ENCODE results near the gene ZCCHC2. TPM values are rescaled to one million over a fixed set of nuclear protein-coding genes. Genes with fewer than 3 reads are reported as not detected.

The ZCCHC2 gene
- total and polyA plus RNA-seq, 2 donors (not counting 3 experiments of a cell fraction or from before 2014, with no cell fraction given): 16.2 to 27.2 TPM

DNA sequence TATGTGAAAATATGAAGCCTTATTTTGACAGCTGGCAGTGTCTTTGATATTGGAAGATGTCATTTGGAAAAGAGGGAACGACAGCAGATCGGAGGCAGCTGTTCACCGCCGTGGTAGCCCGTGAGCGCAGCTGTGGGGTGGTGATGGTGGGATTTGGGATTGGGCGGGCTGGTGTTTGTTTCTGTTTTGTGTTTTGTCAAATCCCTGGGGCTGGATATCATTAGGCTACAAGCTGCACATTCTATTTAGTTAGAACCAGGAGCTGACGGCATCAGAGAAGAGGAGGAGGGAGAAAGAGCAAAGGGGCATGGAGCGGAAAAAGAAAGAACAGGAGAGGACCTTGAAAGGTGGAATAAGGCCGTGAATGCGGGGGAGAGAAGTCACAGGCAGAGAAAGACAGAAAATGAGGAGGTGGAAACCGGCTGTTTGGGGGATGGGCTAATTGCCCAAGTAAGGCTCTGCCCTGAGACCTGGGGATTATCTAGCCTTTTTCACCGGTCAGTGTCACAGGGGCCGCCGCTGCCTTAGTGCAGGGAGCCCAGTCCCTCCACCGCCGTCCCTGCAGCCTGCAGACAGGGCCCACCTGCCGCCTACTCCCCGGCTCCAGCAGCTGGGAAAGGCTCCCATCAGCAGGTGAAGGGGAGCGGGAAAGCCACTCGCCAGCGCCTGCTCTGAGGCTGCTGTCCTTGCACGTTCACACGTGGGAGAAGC is 88.0 kb downstream of the ZCCHC2 start:
- dilution Hi-C loops (cut with MboI; ENCODE audit: extremely low pct_ligation_motif_present, low sequenced_read_pairs): no loop called here
- no peak overlapping the region for H3K4me2 ChIP-seq (ENCODE audit: insufficient read depth, low read length)
- H3K4me1 ChIP-seq (ENCODE audit: control insufficient read depth, extremely low read depth, insufficient read depth, low read length): no peaks in the 10 kb centered on the region
- ChIA-PET CTCF (interaction anchor here (2.0 kb wide), 1 partner anchor 372 kb away, joined by 8 read pairs; no protein-coding TSS in a partner anchor), POLR2A (no interaction called here)
- BruUV-seq (replicated peaks): no TSS peak
- H3K27me3 ChIP-seq (ENCODE audit: control insufficient read depth in 2 of 2, insufficient read depth in 2 of 2, low read length in 2 of 2): peaks cover 29 to 35% of the 10 kb centered on the region in 2 experiments
- H3K36me3 ChIP-seq (ENCODE audit: control insufficient read depth in 2 of 2, extremely low read depth in 1 of 2, insufficient read depth in 2 of 2, low read length in 2 of 2): no peaks in the 10 kb centered on the region
- FAIRE-seq (no peak), DNase-seq (ENCODE audit: low read depth, low spot score) (no peak)
- no peak for TF ChIP-seq MYC (IDR thresholded peaks at IDR 0.05; ENCODE audit: low read depth, low read length)
- no peak for TF ChIP-seq JUN (IDR thresholded peaks at IDR 0.05; ENCODE audit: borderline replicate concordance, insufficient read depth, insufficient read length, low read depth)
- no peak for TF ChIP-seq POLR2AphosphoS5 (IDR thresholded peaks at IDR 0.05; ENCODE audit: insufficient read depth, low read depth, low read length)
- TF ChIP-seq, protein P1, sequence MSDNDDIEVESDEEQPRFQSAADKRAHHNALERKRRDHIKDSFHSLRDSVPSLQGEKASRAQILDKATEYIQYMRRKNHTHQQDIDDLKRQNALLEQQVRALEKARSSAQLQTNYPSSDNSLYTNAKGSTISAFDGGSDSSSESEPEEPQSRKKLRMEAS (IDR thresholded peaks at IDR 0.05; ENCODE audit: insufficient read depth, insufficient read length): no peak
- H3K4me3 ChIP-seq (replicated peaks in 1 of 3; ENCODE audit: insufficient read depth in 1 of 3, low read depth in 1 of 3, low read length in 3 of 3): no peak overlapping the region
- H3K79me2 ChIP-seq (ENCODE audit: control insufficient read depth, insufficient read depth, low read length): no peaks in the 10 kb centered on the region
- no peaks in the 10 kb centered on the region for H3K9me1 ChIP-seq (replicated peaks; ENCODE audit: control insufficient read depth, extremely low read depth, insufficient read depth, low read length)
- H3K9ac ChIP-seq (replicated peaks; ENCODE audit: extremely low read depth, insufficient read depth, low read length): no peak overlapping the region
- H2AFZ ChIP-seq (ENCODE audit: low read depth, low read length): no peak overlapping the region
- no peaks in the 10 kb centered on the region for H4K20me1 ChIP-seq (replicated peaks; ENCODE audit: control insufficient read depth, extremely low read depth, insufficient read depth, low read length)
- H3K9me3 ChIP-seq (replicated peaks; ENCODE audit: control insufficient read depth, insufficient read depth, low read length): no peaks in the 10 kb centered on the region
- intact Hi-C loops (cut with micrococcal nuclease): no loop called here
- no peak overlapping the region for H3K27ac ChIP-seq (ENCODE audit: insufficient read depth, low read depth, low read length)

DNA sequence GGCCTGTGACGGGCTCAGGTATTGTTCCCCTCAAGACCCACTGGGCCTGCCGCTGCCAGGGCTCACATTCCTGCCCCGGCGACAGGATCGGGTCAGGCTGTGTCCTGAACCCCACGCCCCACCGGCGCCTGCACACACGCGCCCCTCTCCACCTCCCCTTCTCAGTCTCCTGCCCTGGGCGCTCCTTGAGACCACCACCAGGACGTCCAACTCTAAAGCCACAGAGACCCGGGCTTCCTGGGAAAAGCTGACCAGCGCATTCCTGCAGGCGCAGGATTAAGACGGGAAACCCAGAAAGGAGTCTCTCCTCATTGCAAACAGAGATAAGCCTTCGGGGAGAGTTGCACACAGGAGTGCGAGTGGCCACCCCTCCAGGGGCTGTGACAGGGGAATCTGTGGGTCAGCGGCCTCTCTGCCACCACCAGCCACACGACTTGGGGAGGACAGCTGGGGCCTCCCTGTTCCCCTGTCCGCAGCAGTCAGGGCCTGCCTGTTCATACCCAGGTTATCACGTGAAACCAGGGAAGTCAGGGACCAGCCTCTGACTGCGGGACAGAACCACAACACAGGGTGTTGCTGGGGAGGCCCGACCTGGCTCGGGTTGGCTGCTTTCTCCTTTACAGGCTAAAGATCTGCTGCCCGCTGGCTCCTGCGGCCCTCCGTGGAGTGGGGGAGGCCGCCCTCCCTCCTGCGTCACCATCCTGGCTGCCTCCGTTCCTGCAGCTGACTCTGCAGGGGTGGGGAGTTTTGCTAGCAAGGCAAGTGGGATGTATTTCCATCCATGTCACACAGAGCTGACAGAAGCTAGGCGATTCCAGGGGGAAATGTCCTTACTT is 88.8 kb downstream of the ZCCHC2 start:
- H3K79me2 ChIP-seq (ENCODE audit: control insufficient read depth, insufficient read depth, low read length): no peaks in the 10 kb centered on the region
- BruUV-seq (replicated peaks): no TSS peak
- no peak for DNase-seq (ENCODE audit: low read depth, low spot score)
- no peak overlapping the region for H3K9ac ChIP-seq (replicated peaks; ENCODE audit: extremely low read depth, insufficient read depth, low read length)
- CTCF ChIA-PET: interaction anchor here (1.2 kb wide), 1 partner anchor 25 kb away, joined by 4 read pairs; no protein-coding TSS in a partner anchor
- dilution Hi-C loops (cut with MboI; ENCODE audit: extremely low pct_ligation_motif_present, low sequenced_read_pairs): no loop called here
- H3K4me2 ChIP-seq (ENCODE audit: insufficient read depth, low read length): no peak overlapping the region
- H3K9me3 ChIP-seq (replicated peaks; ENCODE audit: control insufficient read depth, insufficient read depth, low read length): no peaks in the 10 kb centered on the region
- intact Hi-C loops (cut with micrococcal nuclease): no loop called here
- H4K20me1 ChIP-seq (replicated peaks; ENCODE audit: control insufficient read depth, extremely low read depth, insufficient read depth, low read length): no peaks in the 10 kb centered on the region
- POLR2A ChIA-PET: no interaction called here
- no peaks in the 10 kb centered on the region for H3K36me3 ChIP-seq (ENCODE audit: control insufficient read depth in 2 of 2, extremely low read depth in 1 of 2, insufficient read depth in 2 of 2, low read length in 2 of 2)
- no peaks in the 10 kb centered on the region for H3K4me1 ChIP-seq (ENCODE audit: control insufficient read depth, extremely low read depth, insufficient read depth, low read length)
- no peak overlapping the region for H3K4me3 ChIP-seq (replicated peaks in 1 of 3; ENCODE audit: insufficient read depth in 1 of 3, low read depth in 1 of 3, low read length in 3 of 3)
- H3K9me1 ChIP-seq (replicated peaks; ENCODE audit: control insufficient read depth, extremely low read depth, insufficient read depth, low read length): no peaks in the 10 kb centered on the region
- no peak for FAIRE-seq
- TF ChIP-seq EZH2 (IDR thresholded peaks at IDR 0.05; ENCODE audit: borderline replicate concordance, low read depth, low read length, severe bottlenecking) (peak; percentile 42), POLR2A (IDR thresholded peaks at IDR 0.05; ENCODE audit: low read depth, low read length) (no peak)
- TF ChIP-seq, protein P2, sequence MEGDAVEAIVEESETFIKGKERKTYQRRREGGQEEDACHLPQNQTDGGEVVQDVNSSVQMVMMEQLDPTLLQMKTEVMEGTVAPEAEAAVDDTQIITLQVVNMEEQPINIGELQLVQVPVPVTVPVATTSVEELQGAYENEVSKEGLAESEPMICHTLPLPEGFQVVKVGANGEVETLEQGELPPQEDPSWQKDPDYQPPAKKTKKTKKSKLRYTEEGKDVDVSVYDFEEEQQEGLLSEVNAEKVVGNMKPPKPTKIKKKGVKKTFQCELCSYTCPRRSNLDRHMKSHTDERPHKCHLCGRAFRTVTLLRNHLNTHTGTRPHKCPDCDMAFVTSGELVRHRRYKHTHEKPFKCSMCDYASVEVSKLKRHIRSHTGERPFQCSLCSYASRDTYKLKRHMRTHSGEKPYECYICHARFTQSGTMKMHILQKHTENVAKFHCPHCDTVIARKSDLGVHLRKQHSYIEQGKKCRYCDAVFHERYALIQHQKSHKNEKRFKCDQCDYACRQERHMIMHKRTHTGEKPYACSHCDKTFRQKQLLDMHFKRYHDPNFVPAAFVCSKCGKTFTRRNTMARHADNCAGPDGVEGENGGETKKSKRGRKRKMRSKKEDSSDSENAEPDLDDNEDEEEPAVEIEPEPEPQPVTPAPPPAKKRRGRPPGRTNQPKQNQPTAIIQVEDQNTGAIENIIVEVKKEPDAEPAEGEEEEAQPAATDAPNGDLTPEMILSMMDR (IDR thresholded peaks at IDR 0.05; ENCODE audit: extremely low read depth in 1 of 2, insufficient read depth in 1 of 2, low read depth in 1 of 2, low read length in 2 of 2): no peak
- no peak overlapping the region for H2AFZ ChIP-seq (ENCODE audit: low read depth, low read length)
- peaks cover 29 to 36% of the 10 kb centered on the region in 2 experiments for H3K27me3 ChIP-seq (ENCODE audit: control insufficient read depth in 2 of 2, insufficient read depth in 2 of 2, low read length in 2 of 2)
- no peak overlapping the region for H3K27ac ChIP-seq (ENCODE audit: insufficient read depth, low read depth, low read length)

Measured in endothelial cell of umbilical vein (primary cell).